Subcutaneous adipose tissue (tissue), 4 donors: ENCODE data around the gene MRPL48. TPM values are rescaled to one million over a fixed set of nuclear protein-coding genes. Genes with fewer than 3 reads are reported as not detected.

ENCODE experiments used
- total RNA-seq, 4 donors: library from RNA; depleted of rRNA; stranded (reverse); fragments of >200 nt; gene quantifications; one replicate each; pipeline ENCODE4 v1.1.0, GENCODE V29; 2016
- TF ChIP-seq, protein P1 (sequence below): fragments of 450-650 bp; IDR thresholded peaks from one replicate; pipeline ENCODE4 v1.5.1; 2016; ENCODE audit warnings: low read depth, mild to moderate bottlenecking, control low read depth, antibody characterized with exemption, moderate library complexity

MRPL48 gene
- total RNA-seq, 4 donors from 2014 or later, result 8.2 to 12.4 (median 10.6) TPM

GRCh38 chr11:73797457-73797856 lies 9.8 kb downstream of the MRPL48 start:
- TF ChIP-seq, protein P1, sequence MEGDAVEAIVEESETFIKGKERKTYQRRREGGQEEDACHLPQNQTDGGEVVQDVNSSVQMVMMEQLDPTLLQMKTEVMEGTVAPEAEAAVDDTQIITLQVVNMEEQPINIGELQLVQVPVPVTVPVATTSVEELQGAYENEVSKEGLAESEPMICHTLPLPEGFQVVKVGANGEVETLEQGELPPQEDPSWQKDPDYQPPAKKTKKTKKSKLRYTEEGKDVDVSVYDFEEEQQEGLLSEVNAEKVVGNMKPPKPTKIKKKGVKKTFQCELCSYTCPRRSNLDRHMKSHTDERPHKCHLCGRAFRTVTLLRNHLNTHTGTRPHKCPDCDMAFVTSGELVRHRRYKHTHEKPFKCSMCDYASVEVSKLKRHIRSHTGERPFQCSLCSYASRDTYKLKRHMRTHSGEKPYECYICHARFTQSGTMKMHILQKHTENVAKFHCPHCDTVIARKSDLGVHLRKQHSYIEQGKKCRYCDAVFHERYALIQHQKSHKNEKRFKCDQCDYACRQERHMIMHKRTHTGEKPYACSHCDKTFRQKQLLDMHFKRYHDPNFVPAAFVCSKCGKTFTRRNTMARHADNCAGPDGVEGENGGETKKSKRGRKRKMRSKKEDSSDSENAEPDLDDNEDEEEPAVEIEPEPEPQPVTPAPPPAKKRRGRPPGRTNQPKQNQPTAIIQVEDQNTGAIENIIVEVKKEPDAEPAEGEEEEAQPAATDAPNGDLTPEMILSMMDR, result no peak

- TF ChIP-seq, protein P1, result no peak
These were observed 12.7 kb downstream of the MRPL48 start for GRCh38 chr11:73800276-73800806.

GRCh38 chr11:73801136-73801535 lies 13.5 kb downstream of the MRPL48 start:
- TF ChIP-seq, protein P1, result no peak

- TF ChIP-seq, protein P1, result no peak
These were observed 17.0 kb downstream of the MRPL48 start for GRCh38 chr11:73804712-73805111.

DNA sequence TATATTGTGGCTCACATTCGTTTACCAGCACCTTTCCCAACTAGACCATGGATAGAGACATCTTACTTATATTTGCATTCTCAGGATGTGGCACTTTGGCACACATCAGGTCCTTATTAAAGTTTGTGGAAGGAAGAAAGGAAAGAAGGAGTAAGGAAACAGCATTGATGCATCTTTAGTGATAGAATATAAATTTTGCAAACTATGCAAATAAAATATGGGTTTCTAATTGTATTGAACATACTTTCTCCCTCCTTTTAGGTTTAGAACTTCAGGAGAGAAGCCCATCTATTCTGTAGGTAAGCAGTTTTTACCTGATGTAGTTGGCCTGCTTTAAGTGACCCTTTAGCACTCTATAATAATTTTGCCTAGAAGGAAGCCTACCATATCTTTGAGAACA lies 20.4 kb downstream of the MRPL48 start:
- TF ChIP-seq, protein P1, result no peak

DNA sequence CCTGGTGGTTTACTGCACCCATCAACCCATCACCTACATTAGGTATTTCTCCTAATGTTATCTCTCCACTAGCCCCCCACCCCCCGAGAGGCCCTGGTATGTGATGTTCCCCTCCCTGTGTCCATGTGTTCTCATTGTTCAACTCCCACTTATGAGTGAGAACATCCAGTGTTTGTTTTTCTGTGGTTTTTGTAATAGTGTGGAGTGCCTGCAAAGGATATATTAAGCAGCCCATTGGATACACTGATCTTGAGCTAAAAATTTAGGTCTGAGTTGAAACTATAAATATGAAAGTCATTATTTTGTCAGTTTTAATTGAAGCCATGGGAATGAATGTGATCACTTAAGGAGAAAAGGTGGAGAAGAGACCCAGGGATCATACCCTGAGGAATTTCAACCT lies 23.0 kb downstream of the MRPL48 start:
- TF ChIP-seq, protein P1, result no peak

DNA sequence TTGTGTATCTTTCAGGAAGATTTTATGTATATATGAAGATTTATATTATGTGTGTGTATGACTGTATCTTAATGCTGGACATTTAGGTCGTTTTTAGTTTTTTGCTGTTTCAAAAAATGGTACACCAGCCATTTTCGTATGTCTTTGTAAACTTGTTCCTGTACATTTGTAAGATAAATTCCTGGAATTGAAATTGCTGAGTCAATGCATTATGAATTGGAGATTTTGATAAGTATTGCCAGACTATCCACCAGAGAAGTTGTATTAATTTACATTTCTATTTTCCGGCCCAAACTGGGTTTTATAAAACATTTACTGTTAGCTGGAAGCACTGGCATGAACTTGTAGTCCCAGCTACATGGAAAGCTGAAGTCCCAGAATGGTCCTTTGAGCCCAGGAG lies 24.6 kb downstream of the MRPL48 start:
- TF ChIP-seq, protein P1, result no peak

GRCh38 chr11:73814812-73815211 lies 27.1 kb downstream of the MRPL48 start:
- TF ChIP-seq, protein P1, result no peak
